Stimulated activated CD8-positive, alpha-beta memory T cell treated with anti-CD3 and anti-CD28 coated beads, Interleukin-12 subunit alpha, Interleukin-12 subunit beta, amount 100 ng/mL, for 4 hours (primary cell): ENCODE data around the gene LYG1.
"Not testable (repeated sequence)": the region's sequence is repeated elsewhere in the genome, so short reads cannot be mapped to it uniquely, and the experiment has no call there.

Experiments used
- DNase-seq: peaks from one replicate; pipeline ENCODE4 v3.0.0-alpha.2; 2020; ENCODE audit warnings: low read depth

LYG1 gene

GRCh38 chr2:99301097-99301496 is at the start of gene LYG1:
Gene LYG1, minus strand, starts transcription at chr2:99301197. Its CDS starts 5,527 bp downstream, at chr2:99295670.
- DNase-seq = not testable (repeated sequence)

- DNase-seq = no peak
Observed at GRCh38 chr2:99350194-99350593, 49.2 kb upstream of the LYG1 start.

GRCh38 chr2:99348173-99348572 is 47.2 kb upstream of the LYG1 start:
- no peak for DNase-seq

GRCh38 chr2:99346218-99346617 is 45.2 kb upstream of the LYG1 start:
- no peak for DNase-seq

- not testable (repeated sequence) for DNase-seq
Observed at GRCh38 chr2:99345446-99345845, 44.4 kb upstream of the LYG1 start.

- DNase-seq = no peak
Observed at GRCh38 chr2:99342536-99342935, 41.5 kb upstream of the LYG1 start.

- DNase-seq = no peak
Observed at GRCh38 chr2:99340669-99341236, 39.8 kb upstream of the LYG1 start.

GRCh38 chr2:99338029-99338585 is 37.1 kb upstream of the LYG1 start:
- no peak for DNase-seq

GRCh38 chr2:99337113-99338028 is 36.4 kb upstream of the LYG1 start, which contains the start of gene EIF5B:
Gene EIF5B, plus strand, starts transcription at chr2:99337389. Its CDS starts 166 bp downstream, at chr2:99337555.
- peak; percentile 90 for DNase-seq

GRCh38 chr2:99336804-99337112 is 35.8 kb upstream of the LYG1 start:
- DNase-seq = no peak

GRCh38 chr2:99335911-99336803 is 35.2 kb upstream of the LYG1 start, which contains the start of gene TXNDC9:
Gene TXNDC9, minus strand, starts transcription at chr2:99336333. Its CDS starts 3,123 bp downstream, at chr2:99333210.
- DNase-seq = peak; percentile 95

GRCh38 chr2:99325384-99325783 is 24.4 kb upstream of the LYG1 start:
- DNase-seq = no peak

GRCh38 chr2:99317873-99318200 is 16.8 kb upstream of the LYG1 start:
- DNase-seq = not testable (repeated sequence)

- no peak for DNase-seq
Observed at GRCh38 chr2:99317161-99317872, 16.3 kb upstream of the LYG1 start.

GRCh38 chr2:99299580-99299979 is 1.4 kb downstream of the LYG1 start:
- no peak for DNase-seq

GRCh38 chr2:99297994-99298393 is 3.0 kb downstream of the LYG1 start:
- no peak for DNase-seq

GRCh38 chr2:99285526-99285925 is 15.5 kb downstream of the LYG1 start:
- DNase-seq = no peak

- DNase-seq = no peak
Observed at GRCh38 chr2:99279969-99280695, 20.9 kb downstream of the LYG1 start.

GRCh38 chr2:99278793-99279291 is 22.2 kb downstream of the LYG1 start:
- no peak for DNase-seq

- not testable (repeated sequence) for DNase-seq
Observed at GRCh38 chr2:99278195-99278765, 22.7 kb downstream of the LYG1 start.
